Loucy (cell line): ENCODE measurements around the gene FFAR1.

Experiments
- EZH2phosphoT487 ChIP-seq: fragments of 200-600 bp; IDR thresholded peaks from 2 replicates; pipeline ENCODE4 v1.6.1; 2018; ENCODE audit warnings: antibody characterized with exemption, mild to moderate bottlenecking, moderate library complexity, borderline replicate concordance
- TF ChIP-seq, protein P1 (sequence below): fragments of 200-600 bp; sonication (generic); conservative IDR thresholded peaks from 2 replicates; pipeline ENCODE4 v1.5.1; 2014; ENCODE audit warnings: mild to moderate bottlenecking, antibody characterized with exemption, low read length

- TF ChIP-seq, protein P1, sequence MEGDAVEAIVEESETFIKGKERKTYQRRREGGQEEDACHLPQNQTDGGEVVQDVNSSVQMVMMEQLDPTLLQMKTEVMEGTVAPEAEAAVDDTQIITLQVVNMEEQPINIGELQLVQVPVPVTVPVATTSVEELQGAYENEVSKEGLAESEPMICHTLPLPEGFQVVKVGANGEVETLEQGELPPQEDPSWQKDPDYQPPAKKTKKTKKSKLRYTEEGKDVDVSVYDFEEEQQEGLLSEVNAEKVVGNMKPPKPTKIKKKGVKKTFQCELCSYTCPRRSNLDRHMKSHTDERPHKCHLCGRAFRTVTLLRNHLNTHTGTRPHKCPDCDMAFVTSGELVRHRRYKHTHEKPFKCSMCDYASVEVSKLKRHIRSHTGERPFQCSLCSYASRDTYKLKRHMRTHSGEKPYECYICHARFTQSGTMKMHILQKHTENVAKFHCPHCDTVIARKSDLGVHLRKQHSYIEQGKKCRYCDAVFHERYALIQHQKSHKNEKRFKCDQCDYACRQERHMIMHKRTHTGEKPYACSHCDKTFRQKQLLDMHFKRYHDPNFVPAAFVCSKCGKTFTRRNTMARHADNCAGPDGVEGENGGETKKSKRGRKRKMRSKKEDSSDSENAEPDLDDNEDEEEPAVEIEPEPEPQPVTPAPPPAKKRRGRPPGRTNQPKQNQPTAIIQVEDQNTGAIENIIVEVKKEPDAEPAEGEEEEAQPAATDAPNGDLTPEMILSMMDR = no peak
- TF ChIP-seq EZH2phosphoT487 = no peak
Observed at GRCh38 chr19:35388277-35389054, 40.8 kb downstream of the FFAR1 start.
